Hindlimb muscle (tissue), 1 donor: ENCODE results near the gene PRUNE1. TPM values are rescaled to one million over a fixed set of nuclear protein-coding genes. Genes with fewer than 3 reads are reported as not detected.

Experiments
- DNase-seq: peaks from one replicate; pipeline ENCODE4 v3.0.0-alpha.2; 2013
- polyA plus RNA-seq: library from polyadenylated mRNA; unstranded; fragments of 120-200 nt; gene quantifications from one replicate; pipeline ENCODE4 v1.2.1, GENCODE V29; 2013; ENCODE audit not compliant: insufficient read length

The PRUNE1 gene
- polyA plus RNA-seq, 1 donor, result 27.1 TPM

DNA sequence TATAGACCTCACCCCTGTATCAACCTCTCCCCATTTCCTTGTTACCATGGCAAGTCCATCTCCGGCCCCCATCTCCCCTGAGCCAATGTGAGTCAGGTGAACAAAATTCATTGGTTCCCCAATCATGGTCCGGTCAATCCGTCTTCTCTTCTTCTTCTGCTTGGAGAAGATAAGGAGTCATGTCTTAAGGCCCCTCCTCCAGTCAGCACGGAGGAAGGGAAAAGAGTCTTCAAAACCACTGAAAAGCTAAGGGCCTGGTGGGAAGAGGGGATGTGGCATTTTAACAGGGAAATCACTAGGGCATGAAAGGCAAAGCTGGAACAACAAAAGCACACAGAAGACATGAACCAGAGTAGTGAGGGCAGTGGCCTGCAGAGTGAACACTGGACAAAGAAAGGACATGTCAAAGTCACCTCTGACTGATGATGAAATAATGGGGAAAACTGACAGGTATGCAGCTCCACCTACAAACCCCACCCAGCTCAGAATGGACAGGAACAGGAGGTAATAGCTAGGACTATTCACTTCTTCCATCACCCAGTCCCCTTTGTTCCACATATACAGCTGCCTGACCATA lies 46.8 kb downstream of the PRUNE1 start:
- no peak for DNase-seq

DNA sequence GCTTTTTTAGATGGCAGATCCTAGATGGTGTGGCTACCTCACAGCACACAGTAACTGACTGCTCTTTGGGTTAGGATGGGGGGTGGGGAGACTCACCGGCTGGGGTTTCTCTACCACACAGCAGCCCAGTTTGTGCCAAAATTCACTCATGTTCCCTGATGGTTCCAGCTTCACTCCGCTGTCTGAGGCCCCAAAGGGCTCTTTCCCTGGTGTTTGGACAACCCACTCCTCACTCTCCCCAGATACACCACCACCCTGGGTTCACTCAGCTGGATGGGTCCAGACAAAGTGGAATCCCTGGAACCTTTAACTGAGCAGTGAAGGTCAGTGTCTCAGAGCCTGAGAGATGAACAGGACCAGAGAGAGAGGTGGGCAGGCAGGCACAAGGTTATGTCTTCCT lies 47.3 kb downstream of the PRUNE1 start:
- DNase-seq, result no peak

- no peak for DNase-seq
Observed at GRCh38 chr1:151056149-151056548, 47.9 kb downstream of the PRUNE1 start.

DNA sequence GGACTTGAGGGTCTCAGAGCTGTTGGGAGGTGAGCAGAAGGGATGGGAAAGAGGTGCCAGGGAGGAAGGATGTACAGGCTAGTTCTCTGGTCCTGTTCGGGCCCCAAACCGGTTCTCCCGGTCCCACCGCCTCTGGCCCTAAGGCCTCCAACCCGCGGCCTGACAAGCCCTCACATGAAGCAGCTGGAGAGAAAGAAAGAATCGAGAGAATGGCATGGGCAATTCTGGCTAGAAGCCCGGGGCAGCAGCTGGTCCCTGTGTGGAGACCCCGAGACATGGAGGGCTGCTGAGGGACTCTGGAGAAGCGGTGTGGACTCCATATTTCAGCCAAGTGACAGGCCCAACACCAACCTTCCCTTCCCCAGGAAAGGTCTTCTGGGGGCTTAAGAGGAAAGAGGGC lies 50.4 kb downstream of the PRUNE1 start:
- peak; percentile 42 for DNase-seq

DNA sequence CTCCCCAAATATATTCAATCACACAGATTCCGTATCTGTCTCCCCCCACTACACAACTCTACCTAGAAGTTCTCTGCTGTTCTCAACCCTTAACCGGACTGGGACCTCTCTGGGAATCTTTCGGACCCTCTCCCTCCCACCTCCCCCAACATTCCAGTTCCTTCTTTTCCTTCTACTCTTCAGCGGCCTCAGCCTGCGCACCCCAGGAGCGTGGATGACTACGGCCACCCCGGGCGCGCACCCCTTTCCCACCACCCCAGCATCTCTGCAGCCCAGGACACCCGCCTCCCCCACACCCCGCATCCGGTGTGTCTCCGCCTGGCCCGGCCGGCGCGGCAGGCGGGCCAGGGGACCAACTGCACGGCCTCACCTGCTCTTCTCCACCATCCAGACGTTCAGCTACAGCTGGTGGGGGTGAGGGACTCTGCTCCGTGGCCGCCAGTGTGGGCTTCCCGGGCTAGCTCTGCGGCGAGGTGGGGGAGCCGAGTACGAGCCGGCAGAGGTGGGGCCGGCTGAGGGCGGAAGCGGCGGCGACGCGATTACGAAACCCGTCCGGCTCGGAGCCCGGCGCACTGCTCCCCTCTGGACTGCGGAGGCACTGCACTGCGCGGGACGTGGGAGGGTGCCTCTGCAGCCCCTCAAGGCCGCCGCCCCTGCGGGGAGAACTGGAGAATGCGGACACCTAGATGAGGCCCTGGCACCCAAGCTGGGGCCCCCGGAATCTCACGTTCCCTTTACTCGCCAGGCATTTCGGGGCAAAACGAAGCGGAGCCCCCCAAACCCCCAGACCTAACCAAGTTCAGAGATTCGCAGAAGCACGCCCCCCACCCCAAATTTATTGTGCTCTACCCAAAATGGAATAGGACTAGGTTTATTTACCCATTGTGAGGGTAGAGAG lies 51.1 kb downstream of the PRUNE1 start, which contains the start of gene CDC42SE1:
Gene CDC42SE1 (minus strand): TSS at position 514 of the 898 bp plus-strand sequence. CDS start 3,892 bp downstream, outside the sequence.
- peak; percentile 91 for DNase-seq

DNA sequence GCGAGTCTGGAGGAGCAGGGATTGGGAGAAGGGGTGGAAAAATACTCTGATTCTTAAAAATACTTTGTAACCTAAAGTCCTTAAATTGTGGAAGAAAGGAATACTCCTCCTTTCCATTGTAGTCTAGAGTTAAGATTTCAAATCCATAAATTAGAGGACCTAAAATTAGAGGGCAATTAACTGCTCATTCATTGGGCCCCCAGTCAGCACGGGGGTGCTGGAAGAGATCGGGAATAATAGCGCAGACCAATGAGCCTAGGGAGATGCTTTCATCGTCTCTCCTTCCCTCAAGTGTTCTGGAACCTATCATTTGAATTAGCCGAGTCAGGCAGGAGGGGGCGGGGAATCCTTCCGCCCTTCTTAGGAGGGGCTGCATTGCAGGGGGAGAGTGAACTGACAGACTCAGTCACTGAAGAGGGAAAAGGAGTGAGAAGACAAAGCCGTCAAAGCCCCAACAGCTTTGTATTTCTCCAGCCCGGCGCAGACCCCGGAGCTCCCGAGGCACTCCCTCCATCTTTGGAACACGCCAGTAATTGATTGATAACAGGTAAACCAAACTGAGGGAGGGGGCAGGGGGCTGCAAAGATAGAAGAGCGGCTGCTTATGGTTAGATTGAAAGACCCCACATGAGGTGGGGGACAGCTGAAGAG lies 51.9 kb downstream of the PRUNE1 start, which contains the start of gene MLLT11:
Gene MLLT11 (plus strand): TSS at position 391 of the 650 bp plus-strand sequence. CDS start 6,828 bp downstream, outside the sequence.
- peak; percentile 82 for DNase-seq

- no peak for DNase-seq
Observed at GRCh38 chr1:151060657-151061421, 52.6 kb downstream of the PRUNE1 start.

DNA sequence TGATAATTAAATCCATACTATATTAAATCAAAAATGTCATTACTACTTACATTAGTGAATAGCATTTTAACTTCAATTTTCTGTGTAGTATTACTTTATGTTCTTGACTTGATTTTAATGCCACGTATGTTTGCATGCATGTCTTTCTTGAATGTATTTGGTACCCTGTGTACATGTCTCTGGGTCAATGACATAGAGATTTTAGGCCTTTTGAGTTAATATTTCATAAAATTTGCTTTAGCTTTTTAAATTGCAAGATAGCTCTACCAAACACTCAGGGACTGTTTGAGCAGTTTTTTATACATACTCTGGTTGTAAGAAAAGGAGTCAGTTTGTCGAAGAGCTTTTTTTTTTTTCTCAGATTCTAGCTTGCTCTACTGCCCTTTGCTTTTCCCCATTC lies 53.5 kb downstream of the PRUNE1 start:
- no peak for DNase-seq

DNA sequence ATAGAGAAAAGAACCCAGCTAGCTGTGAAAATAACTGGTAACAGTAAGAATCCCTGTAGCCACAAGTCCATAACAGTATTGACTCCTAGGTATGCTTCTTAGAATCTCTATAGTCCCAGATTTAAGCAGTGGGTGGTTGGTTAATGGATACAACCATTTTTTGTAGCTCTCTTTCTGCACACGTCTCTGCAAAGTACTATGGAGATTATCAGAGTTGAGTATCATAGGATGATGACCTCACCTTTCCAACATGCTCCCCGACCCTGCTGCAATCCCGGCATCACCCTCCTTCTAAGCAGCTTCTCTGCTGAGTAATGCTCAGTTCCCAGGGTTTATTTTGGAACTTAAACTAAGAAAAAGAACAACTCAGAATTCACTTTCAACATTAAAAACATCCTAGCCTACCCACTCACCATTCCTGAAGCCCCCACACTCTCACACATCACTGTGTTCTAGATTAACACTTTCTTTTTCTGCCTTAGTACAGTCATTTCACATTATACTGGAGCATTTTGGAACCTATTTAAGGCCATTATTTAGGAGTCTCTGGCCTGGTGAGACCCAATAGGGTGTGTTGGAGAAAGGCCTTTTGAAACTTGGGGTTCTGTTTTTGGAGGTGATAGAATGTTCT lies 54.6 kb downstream of the PRUNE1 start:
- no peak for DNase-seq

DNA sequence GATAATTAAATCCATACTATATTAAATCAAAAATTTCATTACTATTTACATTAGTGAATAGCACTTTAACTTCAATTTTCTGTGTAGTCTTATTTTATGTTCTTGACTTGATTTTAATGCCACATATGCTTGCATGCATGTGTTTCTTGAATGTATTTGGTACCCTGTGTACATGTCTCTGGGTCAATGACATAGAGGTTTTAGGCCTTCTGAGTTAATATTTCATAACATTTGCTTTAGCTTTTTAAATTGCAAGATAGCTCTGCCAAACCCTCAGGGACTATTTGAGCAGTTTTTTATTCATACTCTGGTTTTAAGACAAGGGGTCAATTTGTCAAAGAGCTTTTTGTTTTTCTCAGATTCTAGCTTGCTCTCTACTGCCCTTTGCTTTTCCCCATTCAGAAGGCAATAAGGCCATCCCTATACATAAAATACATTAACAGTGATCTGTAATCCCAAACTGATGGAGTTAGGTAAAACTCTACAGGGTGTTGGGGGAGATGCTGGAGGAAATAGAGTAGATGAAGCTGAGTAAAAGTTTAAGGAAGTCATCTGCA lies 56.9 kb downstream of the PRUNE1 start:
- no peak for DNase-seq

GRCh38 chr1:151067185-151067584 lies 58.9 kb downstream of the PRUNE1 start:
- no peak for DNase-seq

- no peak for DNase-seq
Observed at GRCh38 chr1:151069103-151069486, 60.8 kb downstream of the PRUNE1 start.

DNA sequence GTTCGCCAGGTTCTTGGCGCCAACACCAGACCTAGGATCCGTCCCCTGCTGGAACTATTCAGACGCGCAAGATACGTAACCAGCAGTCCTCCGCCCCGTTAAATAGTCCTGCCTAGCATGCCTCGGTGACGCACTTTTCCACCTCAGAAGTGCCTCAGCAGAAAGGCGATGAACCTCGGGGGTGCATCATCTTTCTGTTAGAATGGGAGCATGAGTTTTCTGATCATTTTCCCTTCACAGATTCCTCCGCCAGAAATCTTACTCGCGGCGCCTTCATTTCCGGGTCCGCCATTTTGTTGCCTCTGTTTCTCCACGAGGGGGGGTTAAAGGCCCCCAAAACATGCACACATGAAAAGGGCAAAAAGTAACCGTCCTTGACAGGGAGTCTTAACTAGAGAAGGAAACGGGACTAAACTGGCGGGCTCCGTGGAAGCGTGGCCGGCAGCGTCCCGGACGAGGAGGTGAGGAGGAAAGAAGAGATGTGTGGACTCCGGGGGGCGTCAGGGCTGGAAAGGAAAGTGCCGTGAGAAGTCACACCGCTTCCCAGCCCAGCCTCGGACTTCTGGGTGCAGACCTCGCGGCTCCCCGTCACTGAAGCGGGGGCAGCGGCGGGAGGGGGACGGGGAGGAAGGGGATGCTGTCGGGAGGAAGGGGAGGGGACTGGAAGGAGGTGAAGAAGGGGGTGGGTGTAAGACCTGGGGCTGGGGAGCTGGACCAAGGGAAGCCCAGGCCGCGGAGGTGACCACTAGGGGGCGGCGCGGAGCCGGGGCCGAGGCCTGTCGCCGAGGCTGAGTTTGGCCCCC lies 62.4 kb downstream of the PRUNE1 start, which contains the start of gene GABPB2:
Gene GABPB2 (plus strand): TSS at position 288 of the 803 bp plus-strand sequence. CDS start 17,429 bp downstream, outside the sequence.
- peak; percentile 97 for DNase-seq

DNA sequence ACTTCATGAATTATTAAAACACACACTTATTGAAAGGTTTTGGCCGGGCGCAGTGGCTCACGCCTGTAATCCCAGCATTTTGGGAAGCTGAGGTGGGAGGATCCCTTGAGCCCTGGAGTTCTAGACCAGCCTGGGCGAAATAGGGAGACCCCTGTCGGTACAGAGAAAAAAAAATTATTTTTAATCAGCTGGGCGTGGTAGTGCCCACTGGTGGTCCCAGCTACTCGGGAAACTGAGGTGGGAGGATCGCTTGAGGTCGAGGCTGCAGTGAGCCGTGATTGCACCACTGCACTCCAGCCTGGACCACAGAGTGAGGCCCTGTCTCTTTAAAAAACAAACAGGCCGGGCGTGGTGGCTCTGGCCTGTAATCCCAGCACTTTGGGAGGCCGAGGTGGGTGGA lies 64.0 kb downstream of the PRUNE1 start:
- DNase-seq, result no peak

Other genes with a start within 250 kb of the PRUNE1 start
- 19.2 TPM for gene CTSS, start 242.7 kb upstream of the PRUNE1 start, polyA plus RNA-seq
- gene CTSK, start 200.2 kb upstream of the PRUNE1 start, polyA plus RNA-seq, result 44.8 TPM
- gene ARNT, start 131.8 kb upstream of the PRUNE1 start, polyA plus RNA-seq, result 34.4 TPM
- not detected for gene CTXND2, start 121.3 kb upstream of the PRUNE1 start, polyA plus RNA-seq
- gene SETDB1, start 82.1 kb upstream of the PRUNE1 start, polyA plus RNA-seq, result 45.0 TPM
- 69.0 TPM for gene CERS2, start 33.6 kb upstream of the PRUNE1 start, polyA plus RNA-seq
- 3.8 TPM for gene ANXA9, start 26.2 kb upstream of the PRUNE1 start, polyA plus RNA-seq
- gene MINDY1, start 1.5 kb upstream of the PRUNE1 start, polyA plus RNA-seq, result 24.4 TPM
- 1.1 TPM for gene BNIPL, start 28.1 kb downstream of the PRUNE1 start, polyA plus RNA-seq
- gene C1orf56, start 39.3 kb downstream of the PRUNE1 start, polyA plus RNA-seq, result 6.0 TPM
- gene CDC42SE1, start 51.2 kb downstream of the PRUNE1 start, polyA plus RNA-seq, result 60.6 TPM
- gene MLLT11, start 51.9 kb downstream of the PRUNE1 start, polyA plus RNA-seq, result 11.1 TPM
- 7.0 TPM for gene GABPB2, start 62.3 kb downstream of the PRUNE1 start, polyA plus RNA-seq
- gene SEMA6C, start 138.2 kb downstream of the PRUNE1 start, polyA plus RNA-seq, result 120 TPM
- 2.5 TPM for gene TNFAIP8L2, start 148.2 kb downstream of the PRUNE1 start, polyA plus RNA-seq
- gene LYSMD1, start 157.5 kb downstream of the PRUNE1 start, polyA plus RNA-seq, result 12.2 TPM
- 36.7 TPM for gene SCNM1, start 157.7 kb downstream of the PRUNE1 start, polyA plus RNA-seq
- 27.4 TPM for gene TMOD4, start 167.5 kb downstream of the PRUNE1 start, polyA plus RNA-seq
- gene VPS72, start 181.7 kb downstream of the PRUNE1 start, polyA plus RNA-seq, result 45.4 TPM
- 43.5 TPM for gene PIP5K1A, start 190.1 kb downstream of the PRUNE1 start, polyA plus RNA-seq
- gene PSMD4, start 246.3 kb downstream of the PRUNE1 start, polyA plus RNA-seq, result 121 TPM